ENCODE results near the gene STARD3.

The STARD3 gene

DNA sequence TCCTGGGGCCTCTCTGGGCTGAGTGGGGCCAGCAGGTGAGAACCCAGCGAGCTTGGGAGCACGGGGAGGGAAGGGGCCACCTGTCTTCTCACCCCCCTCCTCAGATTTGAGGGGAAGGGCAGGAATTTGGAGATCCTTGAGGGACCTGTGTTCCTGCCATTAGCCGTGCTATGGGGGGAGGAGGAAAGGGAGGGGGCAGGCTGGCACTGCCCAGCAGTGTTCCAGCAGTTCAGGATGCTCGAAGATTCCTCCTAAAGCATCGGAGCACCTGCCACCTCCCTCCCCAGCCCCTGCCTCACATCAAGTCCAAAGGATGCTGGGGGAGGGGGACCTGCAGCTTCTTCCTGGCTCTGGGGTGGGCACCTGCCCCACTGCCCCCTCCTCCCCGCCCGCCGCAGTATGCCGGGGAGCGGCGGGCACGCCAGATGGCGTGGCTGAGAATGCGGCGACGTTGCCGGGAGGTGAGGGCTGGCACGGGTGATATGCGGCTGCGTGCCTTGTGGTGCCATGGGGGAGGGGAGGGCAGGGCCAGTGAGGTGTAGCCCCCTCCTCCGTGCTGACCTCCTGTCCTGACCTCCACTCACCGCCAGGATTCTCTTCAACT lies 24.6 kb upstream of the STARD3 start:
- peaks cover 76% of the 10 kb centered on the region for H3K27me3 Mint-ChIP-seq
- no peak overlapping the region for H3K4me3 Mint-ChIP-seq
- no peaks in the 10 kb centered on the region for H3K9me3 Mint-ChIP-seq
- ATAC-seq (no peak), DNase-seq (no peak)
- peaks cover 8% of the 10 kb centered on the region for H3K4me1 Mint-ChIP-seq
- peak overlapping the region in 1 of 2 donors; percentile 63 for H3K27ac Mint-ChIP-seq

DNA sequence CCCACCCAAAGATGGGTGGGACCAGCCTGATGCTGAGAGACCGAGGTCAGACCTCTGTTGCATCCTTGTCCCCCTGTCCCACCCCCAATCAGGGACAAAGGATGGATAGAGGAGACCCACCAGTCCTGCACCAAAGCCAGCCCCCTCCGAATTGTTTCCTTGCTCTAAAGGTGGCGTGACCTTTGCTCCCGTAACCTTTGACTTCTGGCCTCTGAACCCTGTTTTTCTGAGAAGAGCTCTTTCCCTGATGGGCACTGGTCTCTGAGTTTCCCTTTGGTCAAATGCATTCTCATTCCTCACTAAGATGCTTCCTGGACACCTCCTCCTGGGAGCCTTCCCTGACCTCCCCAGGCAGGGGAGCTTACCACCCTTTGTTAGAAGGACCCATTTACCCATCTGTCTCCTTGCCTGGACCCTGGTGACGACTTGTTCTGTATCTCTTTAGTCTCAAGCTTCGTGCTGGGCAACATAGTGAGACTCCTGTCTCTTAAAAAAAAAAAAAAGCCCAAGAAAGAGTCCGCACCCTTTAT lies 23.9 kb upstream of the STARD3 start:
- no peak for ATAC-seq
- H3K27ac Mint-ChIP-seq: peak overlapping the region in 1 of 2 donors; percentile 63
- no peak for DNase-seq
- peaks cover 70% of the 10 kb centered on the region for H3K27me3 Mint-ChIP-seq
- peaks cover 6% of the 10 kb centered on the region for H3K4me1 Mint-ChIP-seq
- no peak overlapping the region for H3K4me3 Mint-ChIP-seq
- no peaks in the 10 kb centered on the region for H3K9me3 Mint-ChIP-seq

DNA sequence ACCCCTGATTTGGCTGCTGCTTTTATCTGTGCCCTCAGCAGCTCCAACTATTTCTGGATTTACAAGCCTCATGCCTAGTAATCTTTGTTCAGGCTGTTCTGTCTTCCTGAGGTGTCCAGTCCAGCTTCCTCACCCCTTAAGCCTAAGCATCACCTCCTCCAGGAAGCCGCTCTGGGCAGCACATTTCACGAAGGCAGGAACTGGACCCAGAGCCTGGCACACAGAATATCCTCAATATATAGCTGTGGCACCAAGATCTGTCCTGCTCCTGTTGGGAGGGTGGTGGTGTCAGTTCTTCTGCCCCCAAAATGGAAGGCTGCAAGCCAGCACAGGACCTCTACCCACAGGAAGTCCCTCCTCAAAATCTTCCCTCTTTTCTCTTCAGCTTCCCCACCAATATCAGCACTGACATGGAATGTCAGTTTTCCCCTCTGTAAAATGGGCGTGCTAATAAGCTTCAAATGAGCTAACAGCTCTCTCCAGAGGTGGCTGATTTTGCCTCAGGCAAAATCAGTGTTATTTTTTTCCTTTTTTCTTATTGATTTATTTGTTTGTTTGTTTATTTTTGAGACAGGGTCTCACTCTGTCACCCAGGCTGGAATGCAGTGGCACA lies 22.3 kb upstream of the STARD3 start:
- Mint-ChIP-seq H3K27me3 (peaks cover 68% of the 10 kb centered on the region), H3K4me3 (no peak overlapping the region), H3K27ac (peak overlapping the region in 1 of 2 donors; percentile 36), H3K9me3 (no peaks in the 10 kb centered on the region), H3K4me1 (peaks cover 14% of the 10 kb centered on the region)
- DNase-seq (no peak), ATAC-seq (no peak)

DNA sequence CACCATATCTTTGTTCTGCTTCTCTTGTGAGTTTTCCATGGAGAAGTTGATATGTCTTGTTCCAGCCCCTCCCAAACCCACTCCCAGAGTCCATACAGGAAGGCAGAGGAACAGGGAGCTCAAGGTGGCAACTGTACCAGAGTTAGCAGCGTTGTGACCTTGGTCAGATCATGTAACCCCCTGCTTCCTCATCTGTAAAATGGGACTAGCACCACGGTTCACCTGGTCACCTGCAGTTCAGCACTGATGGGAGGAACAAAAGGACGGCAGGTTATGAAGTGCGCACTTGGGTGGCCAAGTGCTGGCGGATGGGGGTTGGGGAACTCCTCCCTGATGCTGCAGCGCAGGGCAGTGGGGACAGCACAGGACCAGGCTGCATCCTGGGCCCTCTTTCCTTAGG lies 21.5 kb upstream of the STARD3 start:
- peaks cover 64% of the 10 kb centered on the region for H3K27me3 Mint-ChIP-seq

DNA sequence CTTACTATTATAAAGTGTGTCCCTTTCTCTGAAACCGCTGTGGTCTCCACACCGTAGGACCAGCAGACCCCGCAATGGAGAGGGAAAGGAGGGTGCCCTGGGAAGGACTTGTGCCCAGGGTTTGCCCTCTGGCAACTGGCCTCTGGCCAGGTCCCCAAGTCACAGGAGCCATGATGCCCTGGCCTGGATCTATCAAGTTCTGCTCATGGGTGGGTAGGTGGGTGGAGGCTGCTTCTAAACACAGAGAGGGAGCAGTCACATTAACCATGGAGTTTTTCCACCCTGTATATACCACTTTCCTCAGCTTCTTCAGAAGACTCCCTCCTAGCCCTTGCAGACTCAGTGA lies 19.9 kb upstream of the STARD3 start:
- H3K27me3 Mint-ChIP-seq: peaks cover 56% of the 10 kb centered on the region
- H3K4me1 Mint-ChIP-seq: peaks cover 20% of the 10 kb centered on the region
- H3K27ac Mint-ChIP-seq: no peak overlapping the region
- DNase-seq (no peak), ATAC-seq (no peak)
- H3K9me3 Mint-ChIP-seq: no peaks in the 10 kb centered on the region
- peak overlapping the region; percentile 67 to 69 for H3K4me3 Mint-ChIP-seq

More for the DNA sequence above, 21.5 kb upstream of the STARD3 start:
- H3K27ac Mint-ChIP-seq: no peak overlapping the region
- no peak overlapping the region for H3K4me3 Mint-ChIP-seq
- H3K9me3 Mint-ChIP-seq: no peaks in the 10 kb centered on the region
- DNase-seq (no peak), ATAC-seq (no peak)
- peaks cover 14% of the 10 kb centered on the region for H3K4me1 Mint-ChIP-seq

DNA sequence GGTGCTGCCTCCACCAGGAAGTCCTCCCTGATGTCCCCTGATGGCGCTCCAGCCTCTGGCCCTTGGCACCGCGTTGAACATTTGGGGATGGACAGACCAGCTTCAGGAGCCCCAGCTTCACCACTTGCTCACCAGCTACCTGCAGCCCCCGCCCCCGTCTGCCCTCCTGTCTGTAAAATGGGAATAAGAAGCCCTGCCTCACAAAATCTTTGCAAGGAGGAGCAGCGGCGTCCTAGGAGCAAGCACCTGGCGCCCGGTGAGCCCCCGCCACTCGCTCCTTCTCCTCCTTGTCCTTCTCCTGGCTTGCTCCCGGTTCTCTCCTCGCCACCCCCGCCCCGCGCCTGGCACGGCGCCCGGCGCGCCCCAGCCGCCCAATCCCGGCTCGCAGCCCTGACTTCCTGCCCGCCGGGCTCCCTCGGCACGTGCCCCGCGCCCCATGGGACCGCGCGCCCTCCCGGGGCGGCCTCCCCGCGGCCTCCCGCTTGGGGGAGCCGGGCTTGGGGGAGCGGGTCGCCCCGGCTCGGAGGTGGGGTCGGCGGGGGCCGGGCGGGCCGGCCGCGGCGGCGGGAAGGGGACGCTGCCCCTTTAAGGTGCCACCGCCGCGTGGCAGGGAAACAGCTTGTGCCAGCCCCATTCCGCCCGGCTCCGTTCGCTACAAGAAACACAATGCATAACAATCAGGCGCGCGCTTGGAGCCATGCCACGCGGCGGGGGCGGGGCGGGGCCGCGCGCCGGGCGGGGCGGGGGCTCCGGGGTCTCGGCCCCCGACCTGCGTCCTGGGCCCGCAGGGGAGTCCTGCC lies 19.3 kb upstream of the STARD3 start:
- ATAC-seq: peak; percentile 60
- peak overlapping the region; percentile 78 to 84 for H3K4me3 Mint-ChIP-seq
- peaks cover 54% of the 10 kb centered on the region for H3K27me3 Mint-ChIP-seq
- H3K4me1 Mint-ChIP-seq: peaks cover 26% of the 10 kb centered on the region
- H3K9me3 Mint-ChIP-seq: no peaks in the 10 kb centered on the region
- H3K27ac Mint-ChIP-seq: peak overlapping the region in 1 of 2 donors; percentile 19
- peak in 1 of 2 donors; percentile 43 for DNase-seq

DNA sequence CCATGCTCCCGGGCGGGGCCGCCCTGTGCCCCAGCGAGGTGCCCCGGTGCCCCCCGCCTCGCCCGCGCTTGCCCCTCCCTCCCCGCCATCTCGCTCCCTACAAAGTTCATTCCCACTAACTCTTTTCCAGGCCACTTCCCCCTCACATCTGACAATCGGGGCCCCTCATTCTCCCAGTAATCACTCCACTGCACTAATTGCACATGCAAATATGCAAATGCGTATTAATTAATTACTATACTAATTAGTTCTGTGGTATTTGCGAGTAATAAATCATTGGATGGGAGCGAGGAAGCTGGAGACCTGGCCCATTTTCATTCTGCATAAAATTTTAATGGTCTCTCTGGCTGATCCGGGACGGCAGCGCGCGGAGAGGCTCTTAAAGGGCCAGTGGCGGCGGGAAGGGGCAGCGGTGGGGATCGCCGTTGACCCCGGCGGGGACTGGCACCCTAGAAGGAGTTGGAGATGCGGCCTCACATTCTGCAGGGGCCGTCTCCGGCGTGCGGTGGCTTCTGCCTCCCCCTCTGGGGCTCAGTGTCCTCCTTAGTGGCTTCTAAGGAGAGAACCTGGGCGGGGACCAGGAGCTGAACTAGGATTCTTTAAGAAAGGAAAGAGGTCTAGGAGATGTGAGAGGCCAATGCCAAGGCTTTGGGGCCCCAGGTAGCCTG lies 18.6 kb upstream of the STARD3 start:
- no peaks in the 10 kb centered on the region for H3K9me3 Mint-ChIP-seq
- H3K4me3 Mint-ChIP-seq: peak overlapping the region; percentile 78 to 84
- H3K27me3 Mint-ChIP-seq: peaks cover 50% of the 10 kb centered on the region
- no peak for ATAC-seq
- peak overlapping the region; percentile 63 to 65 for H3K27ac Mint-ChIP-seq
- no peak for DNase-seq
- H3K4me1 Mint-ChIP-seq: peaks cover 25% of the 10 kb centered on the region

DNA sequence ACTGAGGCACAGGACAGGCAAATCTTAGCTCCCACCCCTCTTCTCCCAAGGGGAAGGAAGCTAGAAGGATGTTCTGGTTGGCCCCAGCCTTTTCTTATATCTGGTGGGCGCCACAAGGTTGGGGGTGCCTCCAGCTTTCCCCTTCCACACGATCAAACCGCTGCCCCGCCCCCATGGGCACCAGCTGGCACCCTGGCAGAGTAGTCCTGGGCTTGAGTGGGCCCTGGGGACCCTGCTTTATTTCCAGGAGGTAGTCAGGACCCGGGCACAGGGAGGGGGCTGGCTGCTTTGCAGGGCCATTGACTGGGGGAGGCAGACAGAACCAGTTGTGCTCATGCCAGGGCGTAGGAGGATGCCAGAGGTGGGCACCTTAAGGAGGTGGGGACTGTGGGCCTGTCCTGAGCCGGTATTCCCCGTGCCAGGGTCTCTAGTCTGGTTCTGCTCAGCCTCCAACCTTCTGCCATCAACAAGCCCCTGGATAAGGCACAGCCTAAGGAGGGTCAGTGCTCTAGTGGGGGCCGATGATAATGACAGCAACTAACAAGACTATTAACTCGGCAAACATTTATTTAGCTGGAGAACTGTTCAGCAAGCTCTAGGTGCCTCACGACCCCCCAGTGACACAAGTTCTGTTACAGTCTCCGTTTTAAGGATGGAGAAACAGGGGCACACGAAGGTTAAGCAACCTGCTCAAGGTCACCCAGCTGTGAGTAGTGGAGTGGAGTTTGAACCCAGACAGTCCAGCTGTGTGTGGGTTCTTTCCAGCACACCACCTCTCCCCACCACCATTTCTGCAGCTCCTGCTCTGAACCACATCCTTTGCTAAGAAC lies 17.8 kb upstream of the STARD3 start:
- Mint-ChIP-seq H3K9me3 (no peaks in the 10 kb centered on the region), H3K27ac (no peak overlapping the region), H3K4me3 (no peak overlapping the region), H3K4me1 (peaks cover 29% of the 10 kb centered on the region), H3K27me3 (peaks cover 49% of the 10 kb centered on the region)
- ATAC-seq: no peak
- DNase-seq: no peak

DNA sequence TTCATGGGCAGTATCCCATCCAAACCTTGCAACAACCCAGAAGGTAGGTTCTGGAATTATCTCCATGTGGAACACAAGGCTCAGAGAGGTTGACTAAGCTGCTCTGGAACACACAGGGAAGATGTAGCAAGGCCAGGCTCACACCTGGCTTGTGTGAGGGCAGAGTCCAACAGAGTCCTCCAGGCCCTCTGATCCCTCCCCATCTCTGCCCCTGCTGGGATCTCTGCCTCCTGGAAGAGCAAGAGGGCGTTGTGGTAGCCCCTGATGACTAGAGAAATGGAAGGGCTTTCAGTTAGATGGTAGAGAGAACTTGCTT lies 17.2 kb upstream of the STARD3 start:
- H3K27ac Mint-ChIP-seq: no peak overlapping the region
- H3K27me3 Mint-ChIP-seq: peaks cover 46% of the 10 kb centered on the region
- DNase-seq: no peak
- no peak overlapping the region for H3K4me3 Mint-ChIP-seq
- H3K9me3 Mint-ChIP-seq: no peaks in the 10 kb centered on the region
- peaks cover 29% of the 10 kb centered on the region for H3K4me1 Mint-ChIP-seq
- ATAC-seq: no peak

DNA sequence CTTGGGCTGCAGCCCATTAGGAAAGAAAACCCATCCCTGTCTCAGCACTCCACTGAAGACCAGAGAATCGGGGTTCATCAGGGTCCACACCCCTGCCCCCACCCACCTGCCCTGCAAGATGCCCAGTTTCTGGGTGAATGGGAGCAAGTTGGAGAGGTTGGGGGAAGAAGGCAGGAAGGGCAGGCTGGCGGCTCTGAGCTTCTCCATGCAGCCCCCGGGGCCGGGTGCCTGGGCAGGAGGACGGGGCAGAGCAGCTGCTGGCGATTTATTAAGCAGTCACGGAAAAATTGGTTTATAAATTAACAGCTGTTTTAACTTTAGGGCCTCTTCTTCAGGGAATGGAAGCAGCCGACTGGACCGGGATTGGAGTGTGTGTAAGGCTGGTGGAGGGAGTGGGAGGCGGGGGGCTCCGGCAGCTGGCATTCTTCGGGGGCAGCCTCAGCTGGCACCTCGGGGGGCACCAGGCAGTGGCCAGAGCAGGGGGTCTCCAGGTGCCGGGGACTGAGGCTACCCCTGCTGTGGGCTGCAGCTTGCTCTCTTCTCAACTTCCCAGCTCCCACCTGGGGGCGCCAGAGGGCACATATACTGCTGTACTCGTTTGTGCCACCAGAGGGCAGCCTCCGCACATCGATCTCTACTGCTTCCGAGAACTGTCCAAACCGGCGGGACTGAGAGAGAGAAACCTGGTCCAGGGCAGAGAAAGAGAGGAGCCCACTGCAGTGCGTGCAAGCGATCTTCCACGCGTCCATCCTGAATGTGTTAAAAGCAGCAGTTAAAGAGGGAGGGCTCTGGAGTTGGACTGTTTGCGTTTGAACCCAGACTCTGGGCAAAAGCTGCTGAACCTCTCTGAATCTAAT lies 15.2 kb upstream of the STARD3 start:
- Mint-ChIP-seq H3K9me3 (no peaks in the 10 kb centered on the region), H3K27me3 (peaks cover 49% of the 10 kb centered on the region), H3K27ac (peak overlapping the region in 1 of 2 donors; percentile 86), H3K4me1 (peaks cover 38% of the 10 kb centered on the region), H3K4me3 (peak overlapping the region; percentile 76 to 85)
- ATAC-seq (peak; percentile 73), DNase-seq (peak; percentile 89 to 94)

DNA sequence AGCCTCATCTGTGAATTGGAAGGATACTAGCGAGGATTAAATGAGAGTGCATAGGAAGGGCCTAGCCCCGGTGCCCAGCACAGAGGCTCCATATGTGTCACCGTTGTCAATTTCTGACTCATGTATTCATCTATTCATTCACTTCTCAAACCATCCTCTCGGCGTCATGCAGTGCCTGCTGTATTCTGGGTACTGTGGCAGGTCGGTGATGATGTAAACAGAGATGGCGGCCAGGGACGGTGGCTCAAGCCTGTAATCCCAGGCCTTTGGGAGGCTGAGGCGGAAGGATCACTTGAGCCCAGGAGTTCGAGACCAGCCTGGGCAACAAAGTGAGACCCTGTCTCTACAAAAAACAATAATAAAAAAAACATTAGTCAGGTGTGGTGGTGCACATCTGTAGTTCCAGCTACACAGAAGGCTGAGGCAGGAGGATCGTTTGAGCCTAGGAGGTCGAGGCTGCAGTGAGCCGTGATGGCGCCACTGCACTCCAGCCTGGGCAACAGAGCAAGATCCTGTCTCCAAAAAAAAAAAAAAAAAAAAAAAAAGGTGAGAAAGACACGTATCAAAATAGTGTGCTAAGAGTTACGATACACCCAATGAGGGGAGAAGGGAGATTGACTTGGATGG lies 14.5 kb upstream of the STARD3 start:
- H3K27me3 Mint-ChIP-seq: peaks cover 54% of the 10 kb centered on the region
- ATAC-seq (peak; percentile 63), DNase-seq (peak in 1 of 2 donors; percentile 49)
- peaks cover 40% of the 10 kb centered on the region for H3K4me1 Mint-ChIP-seq
- peak overlapping the region; percentile 76 to 85 for H3K4me3 Mint-ChIP-seq
- peak overlapping the region in 1 of 2 donors; percentile 86 for H3K27ac Mint-ChIP-seq
- H3K9me3 Mint-ChIP-seq: no peaks in the 10 kb centered on the region

DNA sequence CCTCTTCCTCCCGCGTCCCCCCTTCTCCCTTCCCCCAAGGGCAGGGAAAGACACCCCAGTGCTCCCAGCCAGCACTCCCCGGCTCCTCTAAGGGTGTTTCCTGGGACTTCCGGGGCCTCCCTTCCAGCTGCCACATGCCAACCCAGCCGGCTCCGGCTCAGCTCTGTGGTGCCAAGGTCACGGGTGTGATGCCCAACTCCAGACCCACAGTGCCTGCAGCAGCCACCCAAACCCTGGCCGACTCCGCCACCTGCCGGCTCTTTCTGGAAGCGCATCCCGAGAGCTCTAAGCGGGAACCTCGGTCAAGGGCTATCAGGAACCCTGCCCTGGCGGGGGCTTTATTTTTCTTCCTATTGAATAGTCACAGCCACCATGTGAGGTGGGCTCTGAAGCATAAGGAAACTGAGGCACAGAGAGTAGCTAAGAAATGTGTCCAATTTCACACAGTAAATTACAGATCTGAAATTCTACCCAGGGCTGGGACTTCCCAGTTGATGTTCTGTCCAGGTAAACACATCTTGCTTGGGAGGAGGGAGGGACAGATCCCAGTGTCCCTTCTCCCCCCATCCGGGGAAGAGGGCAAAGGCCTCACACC lies 13.5 kb upstream of the STARD3 start:
- DNase-seq (peak; percentile 86), ATAC-seq (peak; percentile 65)
- peaks cover 35% of the 10 kb centered on the region for H3K4me1 Mint-ChIP-seq
- H3K27ac Mint-ChIP-seq: no peak overlapping the region
- no peaks in the 10 kb centered on the region for H3K9me3 Mint-ChIP-seq
- peaks cover 61% of the 10 kb centered on the region for H3K27me3 Mint-ChIP-seq
- H3K4me3 Mint-ChIP-seq: peak overlapping the region in 1 of 2 donors; percentile 52

DNA sequence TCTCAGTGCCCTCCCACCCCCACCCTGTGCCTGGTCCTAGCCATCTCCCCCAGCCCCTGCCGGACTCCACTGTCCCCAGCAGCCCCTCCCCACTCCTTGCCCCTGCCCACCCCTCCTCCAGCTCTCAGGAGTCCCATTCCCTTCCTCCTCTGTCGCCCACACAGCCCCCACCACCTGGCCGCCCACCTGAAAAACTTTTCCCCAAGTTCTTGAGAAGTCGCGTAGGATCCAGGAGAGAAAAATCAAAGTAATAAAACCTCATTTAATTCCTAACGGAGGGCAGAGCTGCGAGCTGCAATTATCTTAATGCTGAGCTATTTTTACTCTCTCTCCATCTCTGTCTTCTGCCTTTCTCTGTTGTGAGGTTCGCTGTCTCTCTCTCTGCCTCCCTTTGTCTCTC lies 12.6 kb upstream of the STARD3 start:
- H3K27ac Mint-ChIP-seq: no peak overlapping the region
- DNase-seq (no peak), ATAC-seq (no peak)
- H3K4me3 Mint-ChIP-seq: no peak overlapping the region
- H3K4me1 Mint-ChIP-seq: peaks cover 32% of the 10 kb centered on the region
- H3K9me3 Mint-ChIP-seq: no peaks in the 10 kb centered on the region
- peaks cover 61% of the 10 kb centered on the region for H3K27me3 Mint-ChIP-seq

Data from stimulated activated naive CD8-positive, alpha-beta T cell treated with anti-CD3 and anti-CD28 coated beads, Interleukin-15, amount 100 ng/mL, for 72 hours (primary cell).